Neuronal stem cell (in vitro differentiated cells): ENCODE measurements around the gene CXCL5.

ENCODE experiments used
- DNase-seq: peaks from one replicate; pipeline ENCODE4 v3.0.0-alpha.2; 2013; ENCODE audit warnings: low spot score
- H2AFZ ChIP-seq: one replicate; pipeline ENCODE4 v1.6.1; 2013; ENCODE audit warnings: mild to moderate bottlenecking, low read length, inconsistent platforms
- H2AK5ac ChIP-seq: 2 replicates; pipeline ENCODE4 v1.6.1; 2013; ENCODE audit warnings: low read depth, mild to moderate bottlenecking, inconsistent platforms, low read length, moderate library complexity, mixed read lengths
- H2BK120ac ChIP-seq: 2 replicates; pipeline ENCODE4 v1.6.1; 2013; ENCODE audit warnings: low read depth, mild to moderate bottlenecking, inconsistent platforms, low read length, moderate library complexity, mixed read lengths
- H2BK12ac ChIP-seq: one replicate; pipeline ENCODE4 v1.6.1; 2013; ENCODE audit warnings: low read length, inconsistent platforms
- H2BK15ac ChIP-seq: 2 replicates; pipeline ENCODE4 v1.6.1; 2013; ENCODE audit warnings: mild to moderate bottlenecking, low read length, inconsistent platforms, mixed read lengths
- H2BK5ac ChIP-seq: one replicate; pipeline ENCODE4 v1.6.1; 2013; ENCODE audit warnings: inconsistent platforms, mild to moderate bottlenecking, low read length, moderate library complexity
- H3K14ac ChIP-seq: one replicate; pipeline ENCODE4 v1.6.1; 2013; ENCODE audit warnings: low read length, inconsistent platforms
- H3K18ac ChIP-seq: 2 replicates; pipeline ENCODE4 v1.6.1; 2013; ENCODE audit warnings: low read length, inconsistent platforms
- H3K23ac ChIP-seq: 2 replicates; pipeline ENCODE4 v1.6.1; 2013; ENCODE audit warnings: low read depth, mild to moderate bottlenecking, mixed read lengths, low read length, inconsistent platforms; ENCODE audit not compliant: poor library complexity
- H3K27ac ChIP-seq: replicated peaks from 3 replicates; pipeline ENCODE4 v1.5.1; 2013; ENCODE audit warnings: low read length, inconsistent platforms
- H3K27me3 ChIP-seq, 3 experiments: 2 replicates each; pipeline ENCODE4 v1.6.1; 2013; ENCODE audit warnings: low read length in 3 of 3, mild to moderate bottlenecking in 2 of 3, inconsistent platforms in 1 of 3, low read depth in 1 of 3, mixed read lengths in 1 of 3, moderate library complexity in 1 of 3; ENCODE audit not compliant: control insufficient read depth in 3 of 3, insufficient read depth in 3 of 3
- H3K36me3 ChIP-seq, 2 donors: replicated peaks in 1 of 2; 2 replicates each; pipeline ENCODE4 v1.6.1; 2013; ENCODE audit warnings: low read length in 2 of 2; ENCODE audit not compliant: control insufficient read depth in 2 of 2, insufficient read depth in 2 of 2
- H3K4ac ChIP-seq: 2 replicates; pipeline ENCODE4 v1.6.1; 2013; ENCODE audit warnings: inconsistent platforms, mild to moderate bottlenecking, low read length, moderate library complexity
- H3K4me1 ChIP-seq, 2 donors: 1 replicate in 1 of 2; 2 replicates in 1 of 2; pipeline ENCODE4 v1.6.1; 2013; ENCODE audit warnings: low read length in 2 of 2, low read depth in 1 of 2; ENCODE audit not compliant: control insufficient read depth in 2 of 2, insufficient read depth in 1 of 2
- H3K4me2 ChIP-seq: one replicate; pipeline ENCODE4 v1.6.1; 2013; ENCODE audit warnings: mild to moderate bottlenecking, low read length, inconsistent platforms; ENCODE audit not compliant: insufficient read depth, poor library complexity, severe bottlenecking
- H3K4me3 ChIP-seq, 2 donors: 2 replicates each; pipeline ENCODE4 v1.5.1; 2013; ENCODE audit warnings: low read length in 2 of 2, mild to moderate bottlenecking in 2 of 2, inconsistent platforms in 1 of 2, moderate library complexity in 1 of 2
- H3K79me1 ChIP-seq: one replicate; pipeline ENCODE4 v1.6.1; 2013; ENCODE audit warnings: low read depth, mild to moderate bottlenecking, inconsistent platforms, low read length, moderate library complexity
- H3K9ac ChIP-seq: one replicate; pipeline ENCODE4 v1.6.1; 2013; ENCODE audit warnings: mild to moderate bottlenecking, low read depth, low read length, inconsistent platforms; ENCODE audit not compliant: poor library complexity
- H3K9me3 ChIP-seq, 2 donors: replicated peaks in 1 of 2; 2 replicates each; pipeline versions ENCODE3 to v1.6.1; 2013; ENCODE audit warnings: low read length in 2 of 2, mild to moderate bottlenecking in 2 of 2, inconsistent platforms in 1 of 2, low read depth in 1 of 2, mixed read lengths in 1 of 2, moderate library complexity in 1 of 2; ENCODE audit not compliant: control insufficient read depth in 2 of 2, insufficient read depth in 1 of 2
- H4K8ac ChIP-seq: one replicate; pipeline ENCODE4 v1.6.1; 2013; ENCODE audit warnings: low read depth, mild to moderate bottlenecking, inconsistent platforms, low read length, moderate library complexity
- H4K91ac ChIP-seq: one replicate; pipeline ENCODE4 v1.6.1; 2013; ENCODE audit warnings: low read length, low read depth, mild to moderate bottlenecking, inconsistent platforms; ENCODE audit not compliant: poor library complexity
- WGBS, 2 donors: extraction: QIAGEN DNeasy Blood & Tissue Kit; methylation state at CpG; one replicate each; pipeline ENCODE4 v1.1.7; 2013; ENCODE audit warnings: missing lambda C conversion rate in 2 of 2, mixed read lengths in 1 of 2; ENCODE audit not compliant: insufficient read length in 2 of 2, insufficient replicate concordance in 1 of 2; ENCODE audit errors: extremely low coverage in 2 of 2; 5-methylcytosine and 5-hydroxymethylcytosine counted together

Gene CXCL5

DNA sequence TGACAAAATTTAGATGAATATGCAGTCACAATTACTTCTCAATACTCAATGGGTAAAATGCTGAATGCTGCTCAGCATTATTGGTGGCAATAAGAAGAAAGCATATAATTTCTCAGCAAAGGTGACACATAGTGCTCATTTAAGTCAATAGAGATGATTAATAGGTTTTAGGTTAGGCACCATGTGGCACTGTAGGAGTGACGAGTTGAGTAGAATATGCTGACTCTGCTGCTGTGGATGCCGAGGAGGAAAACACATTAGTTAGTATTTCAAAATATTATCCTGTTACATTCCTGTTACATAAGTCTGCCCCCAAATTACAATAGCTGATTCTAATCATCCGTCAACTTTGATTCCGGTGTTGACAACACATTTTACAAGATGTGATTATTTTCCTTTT, 13.7 kb upstream of the CXCL5 start:
- Histone ChIP-seq H2BK120ac (no peak overlapping the region), H2BK15ac (no peak overlapping the region), H2AK5ac (no peak overlapping the region), H3K18ac (no peak overlapping the region), H3K4me3 (no peak overlapping the region), H3K14ac (no peak overlapping the region), H3K36me3 (no peaks in the 10 kb centered on the region), H3K9me3 (no peaks in the 10 kb centered on the region), H2BK12ac (no peak overlapping the region), H4K8ac (no peak overlapping the region), H3K79me1 (no peaks in the 10 kb centered on the region), H3K9ac (no peak overlapping the region), H3K27ac (no peak overlapping the region), H3K23ac (no peak overlapping the region), H3K27me3 (no peaks in the 10 kb centered on the region), H2BK5ac (no peak overlapping the region), H4K91ac (no peak overlapping the region), H2AFZ (no peak overlapping the region), H3K4ac (no peak overlapping the region), H3K4me1 (no peaks in the 10 kb centered on the region), H3K4me2 (no peak overlapping the region)
- no CpG with 5 or more reads among the region's 4 CpGs for WGBS, 2 donors
- no peak for DNase-seq

DNA sequence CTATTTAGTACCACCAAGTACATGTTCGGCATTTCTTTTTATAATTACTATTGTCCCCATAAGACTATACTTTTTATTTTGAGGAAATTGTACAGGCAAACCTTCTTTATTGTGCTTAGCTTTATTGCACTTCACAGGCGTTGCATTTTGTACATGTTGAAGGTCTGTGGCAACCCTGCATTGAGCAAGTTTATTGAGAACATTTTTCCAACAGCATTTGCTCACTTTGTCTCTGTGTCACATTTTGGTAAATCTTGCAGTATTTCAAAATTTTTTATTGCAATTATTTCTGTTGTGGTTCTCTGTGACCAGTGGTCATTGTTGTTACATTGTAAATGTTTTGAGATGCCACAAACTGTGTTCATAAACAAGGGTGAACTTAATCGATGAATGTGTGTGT, 10.8 kb upstream of the CXCL5 start:
- H3K4me2 ChIP-seq: no peak overlapping the region

DNA sequence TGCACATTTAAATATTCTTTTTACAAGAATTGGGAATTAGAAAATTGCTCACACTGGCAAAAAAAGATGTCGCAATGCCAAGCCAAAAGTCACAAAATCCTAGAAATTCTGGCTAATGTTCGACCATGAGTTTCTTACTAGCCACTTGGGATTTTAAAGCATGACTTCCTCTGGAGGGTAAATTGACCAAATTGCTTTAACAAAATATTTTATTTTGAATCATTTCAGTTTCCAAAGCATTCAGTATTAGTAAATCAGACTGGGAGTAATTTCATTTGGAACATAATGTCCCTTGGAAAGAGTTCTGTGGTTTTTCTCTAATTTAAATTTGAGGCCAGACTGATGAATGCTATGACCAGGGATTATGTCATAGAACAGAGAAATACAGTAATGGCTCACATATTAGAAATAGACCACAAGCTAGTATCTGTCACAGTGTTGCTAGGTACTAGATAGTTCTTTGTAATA, 7.6 kb upstream of the CXCL5 start:
- no peak overlapping the region for H2AK5ac ChIP-seq
- no peaks in the 10 kb centered on the region for H3K4me1 ChIP-seq

More for the DNA sequence above, 10.8 kb upstream of the CXCL5 start:
- Histone ChIP-seq H2AK5ac (no peak overlapping the region), H4K91ac (no peak overlapping the region), H3K4me3 (no peak overlapping the region), H2BK5ac (no peak overlapping the region), H3K14ac (no peak overlapping the region), H3K27ac (no peak overlapping the region), H3K9me3 (no peaks in the 10 kb centered on the region), H3K9ac (no peak overlapping the region), H3K27me3 (no peaks in the 10 kb centered on the region), H3K79me1 (no peaks in the 10 kb centered on the region), H2BK120ac (no peak overlapping the region), H4K8ac (no peak overlapping the region), H2BK15ac (no peak overlapping the region), H3K4ac (no peak overlapping the region), H3K18ac (no peak overlapping the region), H3K23ac (no peak overlapping the region), H2BK12ac (no peak overlapping the region), H3K4me1 (no peaks in the 10 kb centered on the region), H2AFZ (no peak overlapping the region), H3K36me3 (no peaks in the 10 kb centered on the region)
- no CpG with 5 or more reads among the region's 3 CpGs for WGBS, 2 donors
- no peak for DNase-seq

DNA sequence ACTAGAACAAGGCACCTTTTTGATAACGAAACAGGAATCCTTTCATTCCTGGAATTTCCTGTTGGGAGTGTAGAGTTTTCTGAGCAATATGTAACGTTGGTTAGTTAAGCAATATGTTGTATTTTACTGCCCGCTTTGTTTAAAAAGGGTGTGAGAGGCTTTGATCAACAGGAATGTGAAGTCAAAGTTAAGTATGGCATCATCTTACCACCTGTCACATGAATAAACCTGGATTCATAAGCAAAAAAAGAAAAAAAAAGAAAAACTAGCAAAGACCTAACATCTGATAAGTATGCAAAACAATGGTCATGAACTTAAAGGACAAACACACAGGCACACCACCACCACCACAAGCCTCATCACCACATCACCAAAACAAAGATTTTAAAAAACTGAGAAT, 7.1 kb upstream of the CXCL5 start:
- Histone ChIP-seq H3K4me2 (no peak overlapping the region), H3K36me3 (no peaks in the 10 kb centered on the region), H2BK120ac (no peak overlapping the region), H3K4me1 (no peaks in the 10 kb centered on the region), H2BK12ac (no peak overlapping the region), H4K8ac (no peak overlapping the region), H3K23ac (no peak overlapping the region), H3K9ac (no peak overlapping the region), H3K4ac (no peak overlapping the region), H3K79me1 (no peaks in the 10 kb centered on the region), H3K27ac (no peak overlapping the region), H3K9me3 (no peaks in the 10 kb centered on the region), H3K27me3 (no peaks in the 10 kb centered on the region), H2BK5ac (no peak overlapping the region), H2BK15ac (no peak overlapping the region), H2AK5ac (no peak overlapping the region), H3K18ac (no peak overlapping the region), H2AFZ (no peak overlapping the region), H3K4me3 (no peak overlapping the region), H3K14ac (no peak overlapping the region), H4K91ac (no peak overlapping the region)
- WGBS, 2 donors: no CpG with 5 or more reads among the region's 3 CpGs
- DNase-seq: no peak

More for the DNA sequence above, 7.6 kb upstream of the CXCL5 start:
- H4K8ac ChIP-seq: no peak overlapping the region
- H4K91ac ChIP-seq: no peak overlapping the region
- no peaks in the 10 kb centered on the region for H3K36me3 ChIP-seq
- H3K18ac ChIP-seq: no peak overlapping the region
- no peak overlapping the region for H3K27ac ChIP-seq
- H3K79me1 ChIP-seq: no peaks in the 10 kb centered on the region
- H2AFZ ChIP-seq: no peak overlapping the region
- no peak overlapping the region for H3K4ac ChIP-seq
- H3K27me3 ChIP-seq: no peaks in the 10 kb centered on the region
- H3K9ac ChIP-seq: no peak overlapping the region
- no peak overlapping the region for H2BK120ac ChIP-seq
- no peak overlapping the region for H3K4me2 ChIP-seq
- DNase-seq: no peak
- no peak overlapping the region for H2BK15ac ChIP-seq
- H3K4me3 ChIP-seq: no peak overlapping the region
- H3K14ac ChIP-seq: no peak overlapping the region
- no peaks in the 10 kb centered on the region for H3K9me3 ChIP-seq
- no peak overlapping the region for H3K23ac ChIP-seq
- no peak overlapping the region for H2BK12ac ChIP-seq
- H2BK5ac ChIP-seq: no peak overlapping the region
- WGBS, 2 donors: no CpG with 5 or more reads among the region's 2 CpGs
